Endothelial cell of umbilical vein (primary cell): ENCODE measurements around the gene CPSF7. TPM values are rescaled to one million over a fixed set of nuclear protein-coding genes. Genes with fewer than 3 reads are reported as not detected.

ENCODE experiments used
- BruUV-seq: library from RNA; stranded (reverse); fragments of 400-500 nt; replicated peaks from 2 replicates; lab custom pipeline; 2021; lab: Mats Ljungman, UMichigan
- CTCF ChIA-PET: fragments of 300-600, 350-600 bp; sonication (Branson Sonifier 250); formaldehyde crosslinking; loops from one replicate; lab custom pipeline; 2021; ENCODE audit warnings: antibody characterized with exemption, inconsistent platforms; lab: Charles Lee
- POLR2A ChIA-PET: fragments of 300-600, 350-600 bp; sonication (Branson Sonifier 250); formaldehyde crosslinking; loops from one replicate; lab custom pipeline; 2021; ENCODE audit warnings: antibody characterized with exemption, inconsistent platforms; lab: Charles Lee
- DNase-seq: peaks from one replicate; pipeline ENCODE4 v3.0.0-alpha.2; 2011; ENCODE audit warnings: low read depth, low spot score
- FAIRE-seq: peaks from 2 replicates; lab custom pipeline; 2011; peaks lifted over from hg19 to GRCh38; lab: Jason Lieb, UNC
- H2AFZ ChIP-seq: 2 replicates; pipeline ENCODE4 v1.6.0; 2012; ENCODE audit warnings: low read depth, low read length, control low read depth, inconsistent platforms
- H3K27ac ChIP-seq: 2 replicates; pipeline ENCODE4 v1.5.1; 2011; ENCODE audit warnings: low read depth, mild to moderate bottlenecking, control low read depth, low read length, moderate library complexity; ENCODE audit not compliant: insufficient read depth
- H3K27me3 ChIP-seq, 2 experiments: 2 replicates each; pipeline versions ENCODE4 v1.6.0 to v1.6.1; 2011; ENCODE audit warnings: low read length in 2 of 2, mixed read lengths in 1 of 2; ENCODE audit not compliant: control insufficient read depth in 2 of 2, insufficient read depth in 2 of 2
- H3K36me3 ChIP-seq, 2 experiments: 2 replicates in 1 of 2; 3 replicates in 1 of 2; pipeline ENCODE4 v1.5.1; 2011; ENCODE audit warnings: low read length in 2 of 2, mild to moderate bottlenecking in 1 of 2, moderate library complexity in 1 of 2; ENCODE audit not compliant: control insufficient read depth in 2 of 2, insufficient read depth in 2 of 2; ENCODE audit errors: extremely low read depth in 1 of 2
- H3K4me1 ChIP-seq: 3 replicates; pipeline ENCODE4 v1.5.1; 2011; ENCODE audit warnings: mild to moderate bottlenecking, low read length; ENCODE audit not compliant: control insufficient read depth, insufficient read depth; ENCODE audit errors: extremely low read depth
- H3K4me2 ChIP-seq: 2 replicates; pipeline ENCODE4 v1.6.1; 2011; ENCODE audit warnings: low read length, control low read depth, mixed read lengths; ENCODE audit not compliant: insufficient read depth
- H3K4me3 ChIP-seq, 3 experiments: fragments of 200-600 bp in 1 of 3; sonication (generic), shearing (Covaris generic) in 1 of 3; replicated peaks in 1 of 3; 2 replicates each; pipeline ENCODE4 v1.5.1; 2011 to 2016; ENCODE audit warnings: control low read depth in 3 of 3, low read length in 3 of 3, mild to moderate bottlenecking in 2 of 3, inconsistent platforms in 1 of 3, low read depth in 1 of 3, moderate library complexity in 1 of 3; ENCODE audit not compliant: insufficient read depth in 1 of 3
- H3K79me2 ChIP-seq: 2 replicates; pipeline ENCODE4 v1.6.0; 2012; ENCODE audit warnings: low read length, inconsistent platforms; ENCODE audit not compliant: control insufficient read depth, insufficient read depth
- H3K9ac ChIP-seq: replicated peaks from 2 replicates; pipeline ENCODE3; 2011; ENCODE audit warnings: low read length, control low read depth; ENCODE audit not compliant: insufficient read depth; ENCODE audit errors: extremely low read depth
- H3K9me1 ChIP-seq: replicated peaks from 3 replicates; pipeline ENCODE4 v1.6.0; 2011; ENCODE audit warnings: mild to moderate bottlenecking, low read length; ENCODE audit not compliant: control insufficient read depth, insufficient read depth; ENCODE audit errors: extremely low read depth
- H3K9me3 ChIP-seq: replicated peaks from 2 replicates; pipeline ENCODE4 v1.5.1; 2012; ENCODE audit warnings: low read length, inconsistent platforms; ENCODE audit not compliant: control insufficient read depth, insufficient read depth
- H4K20me1 ChIP-seq: replicated peaks from 2 replicates; pipeline ENCODE3; 2011; ENCODE audit warnings: mild to moderate bottlenecking, low read length; ENCODE audit not compliant: control insufficient read depth, insufficient read depth; ENCODE audit errors: extremely low read depth
- EZH2 ChIP-seq: IDR thresholded peaks from 2 replicates; pipeline ENCODE4 v1.6.1; 2012; ENCODE audit warnings: borderline replicate concordance, low read depth, mild to moderate bottlenecking, moderate library complexity, low read length, inconsistent platforms; ENCODE audit not compliant: severe bottlenecking
- FOS ChIP-seq: IDR thresholded peaks from 2 replicates; pipeline ENCODE4 v1.6.1; 2011; ENCODE audit warnings: mild to moderate bottlenecking, low read length, moderate library complexity, borderline replicate concordance; ENCODE audit not compliant: insufficient read depth
- GATA2 ChIP-seq: IDR thresholded peaks from 2 replicates; pipeline ENCODE4 v1.7.0; 2011; ENCODE audit warnings: low read depth, mild to moderate bottlenecking, moderate library complexity, mixed read lengths, low read length; ENCODE audit not compliant: insufficient read length, insufficient read depth
- JUN ChIP-seq: IDR thresholded peaks from 2 replicates; pipeline ENCODE4 v1.6.1; 2011; ENCODE audit warnings: borderline replicate concordance, low read depth; ENCODE audit not compliant: insufficient read length, insufficient read depth
- MYC ChIP-seq: IDR thresholded peaks from one replicate; pipeline ENCODE4 v1.6.1; 2011; ENCODE audit warnings: mild to moderate bottlenecking, low read depth, low read length
- POLR2A ChIP-seq: IDR thresholded peaks from 2 replicates; pipeline ENCODE4 v1.6.1; 2012; ENCODE audit warnings: low read depth, mild to moderate bottlenecking, control low read depth, low read length
- POLR2AphosphoS5 ChIP-seq: IDR thresholded peaks from 2 replicates; pipeline ENCODE4 v1.6.1; 2012; ENCODE audit warnings: low read depth, mild to moderate bottlenecking, control low read depth, low read length, moderate library complexity; ENCODE audit not compliant: insufficient read depth
- dilution Hi-C: fragments of 300-500 bp; cut with MboI; formaldehyde crosslinking; loops from one replicate; pipeline ENCODE4 v1.15.0; 2019; ENCODE audit warnings: low sequenced_read_pairs; ENCODE audit not compliant: extremely low pct_ligation_motif_present
- intact Hi-C: fragments of 100-400 bp; cut with micrococcal nuclease; formaldehyde crosslinking; loops from one replicate; pipeline ENCODE4 v1.10.0; 2022
- polyA plus RNA-seq, 4 experiments: library from polyadenylated mRNA; depleted of rRNA in 3 of 4; stranded (reverse) in 3 of 4; unstranded in 1 of 4; fragments of >200 nt; gene quantifications; 2 replicates each; pipeline versions ENCODE4 v1.2.1 to v1.2.3, GENCODE V29; 2011 to 2012; ENCODE audit warnings: missing spikeins in 1 of 4
- total RNA-seq: library from RNA; stranded (reverse); gene quantifications from 2 replicates; pipeline ENCODE4 v1.2.3, GENCODE V29; 2021
- TF ChIP-seq, protein P1 (sequence below), 2 donors: IDR thresholded peaks; 1 replicate in 1 of 2; 2 replicates in 1 of 2; pipeline ENCODE4 v1.5.1; 2011; ENCODE audit warnings: low read length in 2 of 2, mild to moderate bottlenecking in 2 of 2, moderate library complexity in 2 of 2, control low read depth in 1 of 2, inconsistent platforms in 1 of 2, low read depth in 1 of 2; ENCODE audit not compliant: insufficient read depth in 1 of 2; ENCODE audit errors: extremely low read depth in 1 of 2
- TF ChIP-seq, protein P2 (sequence below): IDR thresholded peaks from 2 replicates; pipeline ENCODE4 v1.6.1; 2011; ENCODE audit not compliant: insufficient read depth, insufficient read length

The CPSF7 gene
- total and polyA plus RNA-seq, 2 donors (not counting 3 experiments of a cell fraction or from before 2014, with no cell fraction given) = 77.0 to 88.4 TPM

- H3K36me3 ChIP-seq = peaks cover 48 to 50% of the 10 kb centered on the region in 2 experiments
- no peaks in the 10 kb centered on the region for H3K9me3 ChIP-seq
- H3K27me3 ChIP-seq = no peaks in the 10 kb centered on the region
- DNase-seq (no peak), FAIRE-seq (no peak)
- ChIA-PET POLR2A (no interaction called here), CTCF (no interaction called here)
- no peak overlapping the region for H3K9ac ChIP-seq
- H3K4me2 ChIP-seq = no peak overlapping the region
- intact Hi-C loops = no loop called here
- H3K4me3 ChIP-seq = no peak overlapping the region
- dilution Hi-C loops = no loop called here
- no peaks in the 10 kb centered on the region for H4K20me1 ChIP-seq
- H3K9me1 ChIP-seq = no peaks in the 10 kb centered on the region
- no TSS peak for BruUV-seq
- H3K79me2 ChIP-seq = peaks cover 28% of the 10 kb centered on the region
- no peak overlapping the region for H3K27ac ChIP-seq
- H2AFZ ChIP-seq = no peak overlapping the region
- TF ChIP-seq EZH2 = no peak
- no peak for TF ChIP-seq FOS
- TF ChIP-seq, protein P1, sequence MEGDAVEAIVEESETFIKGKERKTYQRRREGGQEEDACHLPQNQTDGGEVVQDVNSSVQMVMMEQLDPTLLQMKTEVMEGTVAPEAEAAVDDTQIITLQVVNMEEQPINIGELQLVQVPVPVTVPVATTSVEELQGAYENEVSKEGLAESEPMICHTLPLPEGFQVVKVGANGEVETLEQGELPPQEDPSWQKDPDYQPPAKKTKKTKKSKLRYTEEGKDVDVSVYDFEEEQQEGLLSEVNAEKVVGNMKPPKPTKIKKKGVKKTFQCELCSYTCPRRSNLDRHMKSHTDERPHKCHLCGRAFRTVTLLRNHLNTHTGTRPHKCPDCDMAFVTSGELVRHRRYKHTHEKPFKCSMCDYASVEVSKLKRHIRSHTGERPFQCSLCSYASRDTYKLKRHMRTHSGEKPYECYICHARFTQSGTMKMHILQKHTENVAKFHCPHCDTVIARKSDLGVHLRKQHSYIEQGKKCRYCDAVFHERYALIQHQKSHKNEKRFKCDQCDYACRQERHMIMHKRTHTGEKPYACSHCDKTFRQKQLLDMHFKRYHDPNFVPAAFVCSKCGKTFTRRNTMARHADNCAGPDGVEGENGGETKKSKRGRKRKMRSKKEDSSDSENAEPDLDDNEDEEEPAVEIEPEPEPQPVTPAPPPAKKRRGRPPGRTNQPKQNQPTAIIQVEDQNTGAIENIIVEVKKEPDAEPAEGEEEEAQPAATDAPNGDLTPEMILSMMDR (IDR thresholded peaks at IDR 0.05; ENCODE audit: extremely low read depth in 1 of 2, insufficient read depth in 1 of 2, low read depth in 1 of 2, low read length in 2 of 2) = no peak
- TF ChIP-seq, protein P2, sequence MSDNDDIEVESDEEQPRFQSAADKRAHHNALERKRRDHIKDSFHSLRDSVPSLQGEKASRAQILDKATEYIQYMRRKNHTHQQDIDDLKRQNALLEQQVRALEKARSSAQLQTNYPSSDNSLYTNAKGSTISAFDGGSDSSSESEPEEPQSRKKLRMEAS = no peak
- no peak for TF ChIP-seq POLR2A
- TF ChIP-seq JUN = no peak
- H3K4me1 ChIP-seq = peaks cover 12% of the 10 kb centered on the region
These were observed 12.8 kb downstream of the CPSF7 start for GRCh38 chr11:61416941-61417340.

DNA sequence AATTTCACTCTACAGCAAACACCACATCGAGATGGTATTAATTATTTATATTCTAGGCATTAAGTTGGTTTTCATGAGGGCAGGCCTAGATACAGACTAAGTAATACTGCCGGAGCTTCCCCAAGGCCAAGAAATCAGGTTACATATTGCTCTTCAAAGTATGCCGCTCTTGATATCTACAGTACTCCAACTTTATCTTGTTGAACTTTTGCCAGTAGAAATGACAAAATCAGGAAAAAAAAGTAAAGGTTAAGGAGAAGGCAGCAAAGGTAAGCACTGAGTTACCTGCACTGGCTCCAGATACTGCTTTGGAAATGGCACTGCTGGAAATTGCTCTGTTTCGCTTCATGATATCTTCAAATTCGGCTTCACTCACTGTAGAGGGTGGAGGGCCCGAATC lies 14.4 kb downstream of the CPSF7 start:
- Histone ChIP-seq H3K79me2 (peaks cover 18% of the 10 kb centered on the region), H3K4me2 (no peak overlapping the region), H3K9me1 (no peaks in the 10 kb centered on the region), H4K20me1 (no peaks in the 10 kb centered on the region), H3K27ac (no peak overlapping the region), H3K9me3 (no peaks in the 10 kb centered on the region), H3K27me3 (no peaks in the 10 kb centered on the region), H3K9ac (no peak overlapping the region), H3K36me3 (peaks cover 46 to 51% of the 10 kb centered on the region in 2 experiments), H2AFZ (no peak overlapping the region), H3K4me3 (no peak overlapping the region), H3K4me1 (peaks cover 12% of the 10 kb centered on the region)
- FAIRE-seq (no peak), DNase-seq (no peak)
- intact Hi-C loops = no loop called here
- TF ChIP-seq GATA2 (no peak), EZH2 (no peak), FOS (no peak), MYC (no peak), JUN (no peak), POLR2AphosphoS5 (no peak), POLR2A (no peak)
- TF ChIP-seq, protein P1 (IDR thresholded peaks at IDR 0.05; ENCODE audit: extremely low read depth in 1 of 2, insufficient read depth in 1 of 2, low read depth in 1 of 2, low read length in 2 of 2) = no peak
- TF ChIP-seq, protein P2 = no peak
- dilution Hi-C loops = no loop called here
- ChIA-PET POLR2A (no interaction called here), CTCF (no interaction called here)
- no TSS peak for BruUV-seq
